NOMO-1 (cell line): ENCODE results near the gene NPAS3.

Source experiments
- DNase-seq, 2 experiments: peaks; one replicate each; lab custom pipeline; 2025; ENCODE audit not compliant: unreplicated experiment in 2 of 2; lab: John Stamatoyannopoulos, UW

Gene NPAS3

GRCh38 chr14:33836900-33837577 is 898.4 kb downstream of the NPAS3 start:
- DNase-seq: no peak

- no peak for DNase-seq
Measured at GRCh38 chr14:33837943-33838683, 899.4 kb downstream of the NPAS3 start.

GRCh38 chr14:33839193-33840076 is 900.8 kb downstream of the NPAS3 start:
- peak; percentile 23 for DNase-seq

- DNase-seq: no peak
Measured at GRCh38 chr14:33840797-33841196, 902.1 kb downstream of the NPAS3 start.

GRCh38 chr14:33842299-33842698 is 903.6 kb downstream of the NPAS3 start:
- DNase-seq: no peak

- DNase-seq: no peak
Measured at GRCh38 chr14:33844118-33844517, 905.4 kb downstream of the NPAS3 start.

GRCh38 chr14:33846100-33846824 is 907.6 kb downstream of the NPAS3 start:
- DNase-seq: no peak

- DNase-seq: no peak
Measured at GRCh38 chr14:33847066-33847465, 908.4 kb downstream of the NPAS3 start.

- no peak for DNase-seq
Measured at GRCh38 chr14:33848009-33848408, 909.3 kb downstream of the NPAS3 start.

- no peak for DNase-seq
Measured at GRCh38 chr14:33848706-33849454, 910.2 kb downstream of the NPAS3 start.

GRCh38 chr14:33849455-33849801 is 910.7 kb downstream of the NPAS3 start:
- no peak for DNase-seq

GRCh38 chr14:33850826-33851225 is 912.1 kb downstream of the NPAS3 start:
- DNase-seq: no peak

GRCh38 chr14:33851366-33851765 is 912.7 kb downstream of the NPAS3 start:
- DNase-seq: no peak

GRCh38 chr14:33851931-33852330 is 913.3 kb downstream of the NPAS3 start:
- DNase-seq: no peak
